Lung (tissue), 12 donors: Measurements from ENCODE around the gene SRR. TPM values are rescaled to one million over a fixed set of nuclear protein-coding genes. Genes with fewer than 3 reads are reported as not detected.

Experiments used
- ATAC-seq: fragments of 200-7000 bp; cut with Tn5 transposase; one replicate; pipeline ENCODE4 v1.9.1; 2020; ENCODE audit warnings: moderate number of reproducible peaks; ENCODE audit not compliant: insufficient read depth, low FRiP score
- DNase-seq, 3 donors: peaks; one replicate each; pipeline ENCODE4 v3.0.0-alpha.2; 2013 to 2017
- H3K27ac ChIP-seq, 2 donors: one replicate each; pipeline ENCODE4 v1.5.1; 2013; ENCODE audit warnings: mild to moderate bottlenecking in 2 of 2, moderate library complexity in 2 of 2, control low read depth in 1 of 2, inconsistent platforms in 1 of 2, low read depth in 1 of 2, low read length in 1 of 2
- H3K27me3 ChIP-seq, 3 donors: one replicate each; pipeline ENCODE4 v1.5.1; 2013; ENCODE audit warnings: low read length in 2 of 3; ENCODE audit not compliant: control insufficient read depth in 3 of 3, insufficient read depth in 3 of 3
- H3K36me3 ChIP-seq, 4 donors: one replicate each; pipeline ENCODE4 v1.5.1; 2013; ENCODE audit warnings: low read length in 4 of 4, mild to moderate bottlenecking in 1 of 4, moderate library complexity in 1 of 4; ENCODE audit not compliant: control insufficient read depth in 4 of 4, insufficient read depth in 4 of 4
- H3K4me1 ChIP-seq, 5 donors: one replicate each; pipeline ENCODE4 v1.5.1; 2013; ENCODE audit warnings: low read length in 5 of 5, mild to moderate bottlenecking in 2 of 5, moderate library complexity in 1 of 5; ENCODE audit not compliant: control insufficient read depth in 5 of 5, insufficient read depth in 5 of 5
- H3K4me3 ChIP-seq: one replicate; pipeline ENCODE4 v1.5.1; 2013; ENCODE audit warnings: mild to moderate bottlenecking, control low read depth, moderate library complexity
- H3K9ac ChIP-seq, 2 donors: one replicate each; pipeline ENCODE4 v1.5.1; 2013; ENCODE audit warnings: low read length in 2 of 2, control low read depth in 1 of 2; ENCODE audit not compliant: insufficient read depth in 1 of 2
- H3K9me3 ChIP-seq, 4 donors: one replicate each; pipeline ENCODE4 v1.5.1; 2013; ENCODE audit warnings: low read length in 3 of 4, mild to moderate bottlenecking in 1 of 4, moderate library complexity in 1 of 4; ENCODE audit not compliant: control insufficient read depth in 4 of 4, insufficient read depth in 3 of 4
- CTCF ChIP-seq: IDR thresholded peaks from 2 replicates; pipeline ENCODE4 v1.5.1; 2012; ENCODE audit warnings: mild to moderate bottlenecking; ENCODE audit errors: control extremely low read depth, extremely low read depth
- WGBS, 2 donors: extraction: QIAGEN DNeasy Blood & Tissue Kit; methylation state at CpG; one replicate each; pipeline ENCODE4 v1.1.7; 2013; 5-methylcytosine and 5-hydroxymethylcytosine counted together
- polyA plus RNA-seq, 2 donors: library from polyadenylated mRNA; stranded (reverse); fragments of 200-250 nt; gene quantifications; one replicate each; pipeline ENCODE4 v1.2.1, GENCODE V29; 2013
- total RNA-seq, 2 donors: library from RNA; depleted of rRNA in 1 of 2; stranded (reverse); fragments of >200 nt in 1 of 2; gene quantifications; one replicate each; pipeline ENCODE4 v1.2.1, GENCODE V29; 2014 to 2021
- donor health status: control.
- donor health status: control.
- donor health status: Bipolar disorder and iron deficiency.
- donor health status: healthy.
- donor health status: DM: yes; HTN: yes; CAD: no.

The SRR gene
- total and polyA plus RNA-seq, 4 donors: 5.0 to 17.3 (median 7.8) TPM

DNA sequence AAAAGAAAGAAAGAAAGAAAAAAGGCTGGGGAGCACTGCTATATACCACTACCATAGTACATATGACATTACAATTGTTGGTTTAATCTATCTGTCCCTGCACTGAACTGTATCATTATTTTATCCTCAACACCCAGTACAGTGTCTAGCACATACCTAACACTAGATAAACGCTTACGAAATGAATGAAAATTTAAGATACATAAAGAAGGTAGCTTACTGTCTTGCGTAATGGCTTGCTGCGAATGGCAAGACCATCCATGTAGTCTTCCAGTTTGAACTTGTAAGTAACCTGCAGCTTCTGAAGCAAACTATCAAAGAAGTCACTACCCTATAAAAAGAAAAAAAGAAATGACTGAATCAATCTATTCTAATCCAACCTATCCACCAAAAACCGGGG lies 6.7 kb upstream of the SRR start:
- no peak for DNase-seq
- no peak for TF ChIP-seq CTCF
- peaks cover 22 to 52% (median 28%) of the 10 kb centered on the region in 4 donors for H3K36me3 ChIP-seq
- no peak overlapping the region for H3K27ac ChIP-seq
- H3K27me3 ChIP-seq: no peaks in the 10 kb centered on the region
- no peak for ATAC-seq
- no peaks in the 10 kb centered on the region for H3K9me3 ChIP-seq
- no peak overlapping the region for H3K9ac ChIP-seq
- H3K4me3 ChIP-seq: no peak overlapping the region
- peaks cover 0 to 5% (median 3%) of the 10 kb centered on the region in 5 donors for H3K4me1 ChIP-seq
- WGBS, 2 donors: 89 to 92% methylated on average over 5 of the region's 5 CpGs

GRCh38 chr17:2299136-2299535 lies 4.6 kb upstream of the SRR start:
- peaks cover 0 to 12% (median 5%) of the 10 kb centered on the region in 5 donors for H3K4me1 ChIP-seq
- no peak for ATAC-seq
- H3K9ac ChIP-seq: no peak overlapping the region
- H3K9me3 ChIP-seq: no peaks in the 10 kb centered on the region
- no peak for DNase-seq
- 96 to 97% methylated on average over 12 of the region's 12 CpGs for WGBS, 2 donors
- no peak for TF ChIP-seq CTCF
- H3K27me3 ChIP-seq: no peaks in the 10 kb centered on the region
- peaks cover 19 to 41% (median 20%) of the 10 kb centered on the region in 4 donors for H3K36me3 ChIP-seq
- H3K27ac ChIP-seq: no peak overlapping the region
- H3K4me3 ChIP-seq: no peak overlapping the region

- ATAC-seq (no peak), DNase-seq (no peak)
- TF ChIP-seq CTCF: no peak
- Histone ChIP-seq H3K9me3 (no peaks in the 10 kb centered on the region), H3K27me3 (no peaks in the 10 kb centered on the region), H3K9ac (no peak overlapping the region), H3K4me3 (no peak overlapping the region), H3K4me1 (peaks cover 0 to 12% (median 5%) of the 10 kb centered on the region in 5 donors), H3K27ac (no peak overlapping the region), H3K36me3 (peaks cover 16 to 40% (median 18%) of the 10 kb centered on the region in 4 donors)
- WGBS, 2 donors: 90 to 91% methylated on average over 22 of the region's 22 CpGs
Measured at GRCh38 chr17:2299756-2300155, 4.0 kb upstream of the SRR start.

DNA sequence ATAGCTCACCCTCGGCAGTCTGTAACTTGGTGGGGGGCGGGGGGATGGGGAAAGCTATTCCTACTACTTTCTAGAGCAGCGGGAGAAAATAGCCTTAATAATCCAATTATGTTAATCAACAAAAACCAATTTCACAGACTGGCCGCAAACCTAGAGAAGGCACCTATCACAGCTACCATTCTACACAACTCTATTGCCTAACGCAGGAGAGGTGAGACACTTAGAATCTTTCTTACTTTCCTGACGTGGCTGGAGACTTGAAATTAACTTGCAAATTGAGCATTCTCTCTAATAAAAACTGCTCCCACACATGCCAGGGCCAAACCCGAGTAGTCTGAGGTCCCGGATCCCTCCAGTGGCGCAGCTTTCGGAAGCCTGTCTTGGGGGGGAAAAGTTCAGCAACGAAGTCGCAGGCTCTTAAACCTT lies 959 bp upstream of the SRR start:
- DNase-seq: no peak
- peak; percentile 1 for ATAC-seq
- H3K27ac ChIP-seq: peak overlapping the region; percentile 88 to 91
- H3K4me1 ChIP-seq: peaks cover 0 to 12% (median 5%) of the 10 kb centered on the region in 5 donors
- no peak for TF ChIP-seq CTCF
- no peaks in the 10 kb centered on the region for H3K27me3 ChIP-seq
- peaks cover 3 to 17% (median 7%) of the 10 kb centered on the region in 4 donors for H3K36me3 ChIP-seq
- peak overlapping the region; percentile 77 to 92 for H3K9ac ChIP-seq
- H3K9me3 ChIP-seq: no peaks in the 10 kb centered on the region
- 3 to 4% methylated on average over 12 of the region's 12 CpGs for WGBS, 2 donors
- peak overlapping the region; percentile 71 for H3K4me3 ChIP-seq
